ENCODE data around the gene ITCH. TPM values are rescaled to one million over a fixed set of nuclear protein-coding genes. Genes with fewer than 3 reads are reported as not detected.
A peak's percentile ranks its signal among the peaks of the same experiment; 100 is the strongest.
"Not testable (repeated sequence)": the region's sequence is repeated elsewhere in the genome, so short reads cannot be mapped to it uniquely, and the experiment has no call there.

Gene ITCH
- total RNA-seq, 2 donors from 2014 or later, result 44.4 to 53.4 TPM

- Mint-ChIP-seq H3K36me3 (ENCODE audit: low read depth) (peaks cover 4% of the 10 kb centered on the region), H3K4me1 (peaks cover 32% of the 10 kb centered on the region), H3K4me3 (no peak overlapping the region), H3K27me3 (no peaks in the 10 kb centered on the region), H3K27ac (peak overlapping the region; percentile 90)
- no peaks in the 10 kb centered on the region for H3K9me3 ChIP-seq (ENCODE audit: control insufficient read depth, low read length, poor library complexity, severe bottlenecking)
- DNase-seq (no peak), ATAC-seq (no peak)
These were observed 39.4 kb downstream of the ITCH start for GRCh38 chr20:34402461-34402860.

GRCh38 chr20:34403063-34403827 is 40.2 kb downstream of the ITCH start:
- DNase-seq, result no peak
- H3K36me3 Mint-ChIP-seq (ENCODE audit: low read depth), result peaks cover 4% of the 10 kb centered on the region
- no peak overlapping the region for H3K4me3 Mint-ChIP-seq
- peak overlapping the region; percentile 90 for H3K27ac Mint-ChIP-seq
- H3K4me1 Mint-ChIP-seq, result peaks cover 37% of the 10 kb centered on the region
- no peak for ATAC-seq
- H3K27me3 Mint-ChIP-seq, result no peaks in the 10 kb centered on the region
- H3K9me3 ChIP-seq (ENCODE audit: control insufficient read depth, low read length, poor library complexity, severe bottlenecking), result no peaks in the 10 kb centered on the region

GRCh38 chr20:34403908-34404307 is 40.8 kb downstream of the ITCH start:
- Mint-ChIP-seq H3K27ac (peak overlapping the region; percentile 90), H3K4me3 (no peak overlapping the region), H3K4me1 (peaks cover 36% of the 10 kb centered on the region), H3K27me3 (no peaks in the 10 kb centered on the region), H3K36me3 (ENCODE audit: low read depth) (peaks cover 6% of the 10 kb centered on the region)
- DNase-seq (no peak), ATAC-seq (no peak)
- no peaks in the 10 kb centered on the region for H3K9me3 ChIP-seq (ENCODE audit: control insufficient read depth, low read length, poor library complexity, severe bottlenecking)

- no peaks in the 10 kb centered on the region for H3K27me3 Mint-ChIP-seq
- ATAC-seq, result no peak
- peaks cover 6% of the 10 kb centered on the region for H3K36me3 Mint-ChIP-seq (ENCODE audit: low read depth)
- H3K27ac Mint-ChIP-seq, result peak overlapping the region; percentile 90
- no peak for DNase-seq
- H3K9me3 ChIP-seq (ENCODE audit: control insufficient read depth, low read length, poor library complexity, severe bottlenecking), result no peaks in the 10 kb centered on the region
- peaks cover 36% of the 10 kb centered on the region for H3K4me1 Mint-ChIP-seq
- H3K4me3 Mint-ChIP-seq, result peak overlapping the region; percentile 66
These were observed 41.7 kb downstream of the ITCH start for GRCh38 chr20:34404803-34405202.

- H3K36me3 Mint-ChIP-seq (ENCODE audit: low read depth); H3K9me3 ChIP-seq (ENCODE audit: control insufficient read depth, low read length, poor library complexity, severe bottlenecking); H3K27me3 Mint-ChIP-seq: not testable (repeated sequence)
- Mint-ChIP-seq H3K27ac (peak overlapping the region; percentile 90), H3K4me1 (peaks cover 35% of the 10 kb centered on the region), H3K4me3 (peak overlapping the region; percentile 66)
- DNase-seq (peak in 1 of 3 donors; percentile 8), ATAC-seq (peak; percentile 97)
These were observed 42.2 kb downstream of the ITCH start for GRCh38 chr20:34405247-34405651.

- not testable (repeated sequence) for H3K9me3 ChIP-seq (ENCODE audit: control insufficient read depth, low read length, poor library complexity, severe bottlenecking); H3K36me3 Mint-ChIP-seq (ENCODE audit: low read depth); ATAC-seq; DNase-seq; H3K27me3 Mint-ChIP-seq
- peak overlapping the region; percentile 79 for H3K27ac Mint-ChIP-seq
- H3K4me3 Mint-ChIP-seq, result peak overlapping the region; percentile 34
- H3K4me1 Mint-ChIP-seq, result peaks cover 33% of the 10 kb centered on the region
These were observed 42.9 kb downstream of the ITCH start for GRCh38 chr20:34405942-34406341.

GRCh38 chr20:34407962-34408474 is 44.9 kb downstream of the ITCH start:
- H3K27me3 Mint-ChIP-seq, result no peaks in the 10 kb centered on the region
- no peak for DNase-seq

GRCh38 chr20:34410336-34410735 is 47.3 kb downstream of the ITCH start:
- Mint-ChIP-seq H3K4me1 (peaks cover 15% of the 10 kb centered on the region), H3K36me3 (ENCODE audit: low read depth) (peaks cover 5% of the 10 kb centered on the region), H3K4me3 (no peak overlapping the region), H3K27ac (no peak overlapping the region), H3K27me3 (no peaks in the 10 kb centered on the region)
- DNase-seq (no peak), ATAC-seq (no peak)
- no peaks in the 10 kb centered on the region for H3K9me3 ChIP-seq (ENCODE audit: control insufficient read depth, low read length, poor library complexity, severe bottlenecking)

More at GRCh38 chr20:34407962-34408474, 44.9 kb downstream of the ITCH start:
- Mint-ChIP-seq H3K27ac (peak overlapping the region; percentile 79), H3K4me3 (peak overlapping the region; percentile 21), H3K36me3 (ENCODE audit: low read depth) (peaks cover 4% of the 10 kb centered on the region), H3K4me1 (peaks cover 20% of the 10 kb centered on the region)
- no peak for ATAC-seq
- no peaks in the 10 kb centered on the region for H3K9me3 ChIP-seq (ENCODE audit: control insufficient read depth, low read length, poor library complexity, severe bottlenecking)

- Mint-ChIP-seq H3K4me3 (no peak overlapping the region), H3K27ac (no peak overlapping the region), H3K27me3 (no peaks in the 10 kb centered on the region), H3K36me3 (ENCODE audit: low read depth) (peaks cover 5% of the 10 kb centered on the region), H3K4me1 (peaks cover 13% of the 10 kb centered on the region)
- ATAC-seq (no peak), DNase-seq (no peak)
- H3K9me3 ChIP-seq (ENCODE audit: control insufficient read depth, low read length, poor library complexity, severe bottlenecking), result no peaks in the 10 kb centered on the region
These were observed 49.4 kb downstream of the ITCH start for GRCh38 chr20:34412453-34412852.

- not testable (repeated sequence) for H3K4me3 Mint-ChIP-seq; H3K27me3 Mint-ChIP-seq; H3K27ac Mint-ChIP-seq; ATAC-seq; H3K36me3 Mint-ChIP-seq (ENCODE audit: low read depth); DNase-seq; H3K4me1 Mint-ChIP-seq; H3K9me3 ChIP-seq (ENCODE audit: control insufficient read depth, low read length, poor library complexity, severe bottlenecking)
These were observed 51.5 kb downstream of the ITCH start for GRCh38 chr20:34414525-34414924.

GRCh38 chr20:34415079-34415478 is 52.0 kb downstream of the ITCH start:
- no peak overlapping the region for H3K4me3 Mint-ChIP-seq
- H3K27ac Mint-ChIP-seq, result peak overlapping the region; percentile 68
- no peak for DNase-seq
- peaks cover 6% of the 10 kb centered on the region for H3K4me1 Mint-ChIP-seq
- H3K9me3 ChIP-seq (ENCODE audit: control insufficient read depth, low read length, poor library complexity, severe bottlenecking), result no peaks in the 10 kb centered on the region
- no peak for ATAC-seq
- H3K27me3 Mint-ChIP-seq, result no peaks in the 10 kb centered on the region
- H3K36me3 Mint-ChIP-seq (ENCODE audit: low read depth), result peaks cover 6% of the 10 kb centered on the region

- Mint-ChIP-seq H3K27ac (no peak overlapping the region), H3K4me3 (no peak overlapping the region), H3K27me3 (no peaks in the 10 kb centered on the region), H3K4me1 (peaks cover 10% of the 10 kb centered on the region), H3K36me3 (ENCODE audit: low read depth) (peaks cover 9% of the 10 kb centered on the region)
- no peak for DNase-seq
- ATAC-seq, result no peak
- no peaks in the 10 kb centered on the region for H3K9me3 ChIP-seq (ENCODE audit: control insufficient read depth, low read length, poor library complexity, severe bottlenecking)
These were observed 57.1 kb downstream of the ITCH start for GRCh38 chr20:34420146-34420545.

- H3K9me3 ChIP-seq (ENCODE audit: control insufficient read depth, low read length, poor library complexity, severe bottlenecking), result no peaks in the 10 kb centered on the region
- DNase-seq (no peak), ATAC-seq (no peak)
- Mint-ChIP-seq H3K4me3 (no peak overlapping the region), H3K27me3 (no peaks in the 10 kb centered on the region), H3K4me1 (peaks cover 12% of the 10 kb centered on the region), H3K27ac (no peak overlapping the region), H3K36me3 (ENCODE audit: low read depth) (peaks cover 11% of the 10 kb centered on the region)
These were observed 57.9 kb downstream of the ITCH start for GRCh38 chr20:34420975-34421374.

Measured in T-helper 17 cell (primary cell).